ENCODE measurements around the gene VWA8. TPM values are rescaled to one million over a fixed set of nuclear protein-coding genes. Genes with fewer than 3 reads are reported as not detected.

VWA8 gene
- polyA plus RNA-seq, 1 donor (not counting 4 experiments of a cell fraction or from before 2014, with no cell fraction given) = 17.8 TPM

DNA sequence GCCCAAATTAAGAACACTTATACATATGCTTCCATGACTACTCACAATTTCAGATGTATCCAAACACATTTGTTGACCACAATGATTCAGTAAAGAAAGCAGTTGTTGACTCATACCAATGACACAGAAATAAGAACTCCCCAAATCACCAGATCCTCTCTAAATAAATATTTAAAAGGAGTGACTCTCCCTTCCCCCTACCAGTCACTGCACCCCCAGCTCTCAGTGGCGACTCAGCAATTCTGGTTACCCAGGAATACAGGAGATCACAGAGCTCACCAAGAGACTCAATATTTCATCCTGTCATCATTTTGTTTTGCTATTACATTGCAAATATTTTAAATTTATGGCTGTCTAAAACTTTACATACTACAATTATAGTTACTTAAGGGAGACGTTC, 372.0 kb downstream of the VWA8 start:
- H3K4me1 ChIP-seq (ENCODE audit: control insufficient read depth, extremely low read depth, insufficient read depth, low read length) = peaks cover 32% of the 10 kb centered on the region
- no peak overlapping the region for H3K4me3 ChIP-seq (ENCODE audit: control insufficient read depth in 2 of 3, extremely low read depth in 1 of 3, insufficient read depth in 2 of 3, low read depth in 1 of 3, low read length in 3 of 3)
- TF ChIP-seq EZH2 (IDR thresholded peaks at IDR 0.05; ENCODE audit: low read length) = no peak
- TF ChIP-seq, protein P1, sequence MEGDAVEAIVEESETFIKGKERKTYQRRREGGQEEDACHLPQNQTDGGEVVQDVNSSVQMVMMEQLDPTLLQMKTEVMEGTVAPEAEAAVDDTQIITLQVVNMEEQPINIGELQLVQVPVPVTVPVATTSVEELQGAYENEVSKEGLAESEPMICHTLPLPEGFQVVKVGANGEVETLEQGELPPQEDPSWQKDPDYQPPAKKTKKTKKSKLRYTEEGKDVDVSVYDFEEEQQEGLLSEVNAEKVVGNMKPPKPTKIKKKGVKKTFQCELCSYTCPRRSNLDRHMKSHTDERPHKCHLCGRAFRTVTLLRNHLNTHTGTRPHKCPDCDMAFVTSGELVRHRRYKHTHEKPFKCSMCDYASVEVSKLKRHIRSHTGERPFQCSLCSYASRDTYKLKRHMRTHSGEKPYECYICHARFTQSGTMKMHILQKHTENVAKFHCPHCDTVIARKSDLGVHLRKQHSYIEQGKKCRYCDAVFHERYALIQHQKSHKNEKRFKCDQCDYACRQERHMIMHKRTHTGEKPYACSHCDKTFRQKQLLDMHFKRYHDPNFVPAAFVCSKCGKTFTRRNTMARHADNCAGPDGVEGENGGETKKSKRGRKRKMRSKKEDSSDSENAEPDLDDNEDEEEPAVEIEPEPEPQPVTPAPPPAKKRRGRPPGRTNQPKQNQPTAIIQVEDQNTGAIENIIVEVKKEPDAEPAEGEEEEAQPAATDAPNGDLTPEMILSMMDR (optimal IDR thresholded peaks at IDR 0.05 in 1 of 3, IDR thresholded peaks at IDR 0.05 in 1 of 3, conservative IDR thresholded peaks at IDR 0.05 in 1 of 3; ENCODE audit: extremely low read depth in 1 of 3, insufficient read depth in 2 of 3, low read length in 3 of 3) = no peak
- DNase-seq (ENCODE audit: low read depth, low spot score) (peak; percentile 56), FAIRE-seq (peak; percentile 91)
- no peaks in the 10 kb centered on the region for H4K20me1 ChIP-seq (ENCODE audit: control insufficient read depth, extremely low read depth, insufficient read depth, low read length)
- H3K9me1 ChIP-seq (ENCODE audit: control insufficient read depth, extremely low read depth, insufficient read depth, low read length) = no peaks in the 10 kb centered on the region
- no peaks in the 10 kb centered on the region for H3K9me3 ChIP-seq (ENCODE audit: control insufficient read depth, low read depth, low read length)
- no peaks in the 10 kb centered on the region for H3K79me2 ChIP-seq (ENCODE audit: control insufficient read depth, insufficient read depth, low read length)
- dilution Hi-C loops (cut with MboI; ENCODE audit: extremely low pct_ligation_motif_present, low sequenced_read_pairs) = no loop called here
- H3K36me3 ChIP-seq (ENCODE audit: control insufficient read depth in 2 of 2, extremely low read depth in 1 of 2, insufficient read depth in 2 of 2, low read length in 2 of 2) = peaks cover 3 to 17% of the 10 kb centered on the region in 2 experiments
- peak overlapping the region; percentile 36 for H3K4me2 ChIP-seq (ENCODE audit: control insufficient read depth, extremely low read depth, insufficient read depth, low read depth, low read length)
- H3K27ac ChIP-seq (ENCODE audit: control insufficient read depth, insufficient read depth, low read length) = peak overlapping the region; percentile 90
- H3K27me3 ChIP-seq (ENCODE audit: control insufficient read depth, extremely low read depth, insufficient read depth, low read length) = no peaks in the 10 kb centered on the region
- H3K9ac ChIP-seq (ENCODE audit: control insufficient read depth, extremely low read depth, insufficient read depth, low read length) = peak overlapping the region; percentile 63
- H2AFZ ChIP-seq (ENCODE audit: control insufficient read depth, low read length) = no peak overlapping the region

DNA sequence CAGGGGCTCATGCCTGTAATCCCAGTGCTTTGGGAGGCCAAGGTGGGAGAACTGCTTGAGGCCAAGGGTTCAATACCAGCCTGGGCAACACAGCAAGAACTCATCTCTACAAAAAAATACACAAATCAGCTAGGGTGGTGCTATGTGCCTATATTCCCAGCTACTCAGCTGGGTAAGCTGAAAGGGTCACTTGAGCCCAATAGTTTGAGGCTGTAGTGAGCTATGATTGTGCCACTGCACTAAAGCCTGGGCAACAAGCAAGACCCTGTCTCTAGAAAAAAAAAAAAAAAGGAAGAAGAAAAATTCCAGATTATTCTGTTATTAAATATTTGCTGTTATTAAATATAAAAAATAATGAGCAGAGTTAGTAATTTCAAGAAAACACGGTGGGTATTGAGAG, 372.5 kb downstream of the VWA8 start:
- peak overlapping the region; percentile 26 for H3K9ac ChIP-seq (ENCODE audit: control insufficient read depth, extremely low read depth, insufficient read depth, low read length)

More for the DNA sequence above, 372.5 kb downstream of the VWA8 start:
- H3K4me3 ChIP-seq (ENCODE audit: control insufficient read depth in 2 of 3, extremely low read depth in 1 of 3, insufficient read depth in 2 of 3, low read depth in 1 of 3, low read length in 3 of 3) = no peak overlapping the region
- FAIRE-seq (no peak), DNase-seq (ENCODE audit: low read depth, low spot score) (no peak)
- no peak overlapping the region for H2AFZ ChIP-seq (ENCODE audit: control insufficient read depth, low read length)
- no peaks in the 10 kb centered on the region for H4K20me1 ChIP-seq (ENCODE audit: control insufficient read depth, extremely low read depth, insufficient read depth, low read length)
- H3K27me3 ChIP-seq (ENCODE audit: control insufficient read depth, extremely low read depth, insufficient read depth, low read length) = no peaks in the 10 kb centered on the region
- peaks cover 3 to 17% of the 10 kb centered on the region in 2 experiments for H3K36me3 ChIP-seq (ENCODE audit: control insufficient read depth in 2 of 2, extremely low read depth in 1 of 2, insufficient read depth in 2 of 2, low read length in 2 of 2)
- no peaks in the 10 kb centered on the region for H3K9me1 ChIP-seq (ENCODE audit: control insufficient read depth, extremely low read depth, insufficient read depth, low read length)
- dilution Hi-C loops (cut with MboI; ENCODE audit: extremely low pct_ligation_motif_present, low sequenced_read_pairs) = no loop called here
- H3K4me1 ChIP-seq (ENCODE audit: control insufficient read depth, extremely low read depth, insufficient read depth, low read length) = peaks cover 32% of the 10 kb centered on the region
- no peaks in the 10 kb centered on the region for H3K79me2 ChIP-seq (ENCODE audit: control insufficient read depth, insufficient read depth, low read length)
- TF ChIP-seq, protein P1 (optimal IDR thresholded peaks at IDR 0.05 in 1 of 3, IDR thresholded peaks at IDR 0.05 in 1 of 3, conservative IDR thresholded peaks at IDR 0.05 in 1 of 3; ENCODE audit: extremely low read depth in 1 of 3, insufficient read depth in 2 of 3, low read length in 3 of 3) = no peak
- no peak for TF ChIP-seq EZH2 (IDR thresholded peaks at IDR 0.05; ENCODE audit: low read length)
- H3K27ac ChIP-seq (ENCODE audit: control insufficient read depth, insufficient read depth, low read length) = peak overlapping the region; percentile 76
- no peak overlapping the region for H3K4me2 ChIP-seq (ENCODE audit: control insufficient read depth, extremely low read depth, insufficient read depth, low read depth, low read length)
- H3K9me3 ChIP-seq (ENCODE audit: control insufficient read depth, low read depth, low read length) = no peaks in the 10 kb centered on the region
